Measurements from ENCODE around the gene MYOCOS.

Gene MYOCOS

DNA sequence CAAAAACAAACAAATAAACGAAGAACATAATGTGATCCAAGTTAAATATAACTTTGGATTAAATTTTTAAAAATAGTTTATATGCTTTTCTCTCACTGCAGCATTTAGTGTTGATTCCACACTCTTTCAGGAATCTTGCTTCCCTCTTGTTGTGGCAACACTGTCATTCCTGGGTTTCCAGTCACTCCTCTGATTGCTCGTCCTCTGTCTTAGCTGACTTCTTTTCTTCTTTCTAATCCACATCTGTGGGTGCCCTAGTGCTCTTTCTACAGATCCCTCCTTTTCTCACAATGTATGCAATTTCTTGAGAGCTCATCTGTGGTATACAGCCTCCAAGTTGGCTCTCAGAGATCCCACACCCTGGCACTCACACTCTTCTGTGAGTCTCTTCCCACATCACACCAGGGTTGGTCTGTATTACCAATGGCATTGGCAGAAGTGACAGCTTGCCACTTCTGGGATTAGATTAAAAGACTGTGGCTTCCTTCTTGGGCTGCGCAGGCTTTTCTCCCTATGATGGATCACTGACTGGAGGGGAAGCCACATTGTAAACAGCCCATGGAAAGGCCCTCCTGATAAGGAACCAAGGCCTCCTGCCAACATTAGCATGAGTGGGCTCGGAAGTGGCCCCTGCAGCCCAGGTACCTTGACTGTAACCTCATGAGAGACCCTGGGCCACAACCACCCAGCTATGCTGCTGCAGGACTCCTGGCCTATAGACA is 42.0 kb downstream of the MYOCOS start:
- DNase-seq: peak; percentile 17 to 27

DNA sequence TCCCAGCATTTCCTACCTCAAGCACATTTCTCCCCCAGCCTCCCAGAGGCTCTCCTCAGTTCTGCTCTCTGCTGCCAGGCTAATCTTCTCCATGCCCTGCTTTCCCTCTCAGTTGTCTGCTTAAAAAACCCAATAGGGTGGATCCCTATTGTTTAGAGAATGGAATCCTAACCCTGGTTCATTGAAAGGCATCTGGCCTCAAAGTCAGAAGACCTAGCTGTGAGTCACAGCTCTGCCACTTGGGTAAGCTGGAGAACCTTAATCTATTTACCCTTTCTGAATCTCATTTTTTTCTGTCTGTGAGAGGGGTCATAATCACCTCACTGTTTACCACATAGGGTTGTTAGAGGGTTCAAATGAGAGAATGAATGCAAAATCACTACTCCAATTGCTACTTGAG is 42.9 kb downstream of the MYOCOS start:
- no peak for DNase-seq

DNA sequence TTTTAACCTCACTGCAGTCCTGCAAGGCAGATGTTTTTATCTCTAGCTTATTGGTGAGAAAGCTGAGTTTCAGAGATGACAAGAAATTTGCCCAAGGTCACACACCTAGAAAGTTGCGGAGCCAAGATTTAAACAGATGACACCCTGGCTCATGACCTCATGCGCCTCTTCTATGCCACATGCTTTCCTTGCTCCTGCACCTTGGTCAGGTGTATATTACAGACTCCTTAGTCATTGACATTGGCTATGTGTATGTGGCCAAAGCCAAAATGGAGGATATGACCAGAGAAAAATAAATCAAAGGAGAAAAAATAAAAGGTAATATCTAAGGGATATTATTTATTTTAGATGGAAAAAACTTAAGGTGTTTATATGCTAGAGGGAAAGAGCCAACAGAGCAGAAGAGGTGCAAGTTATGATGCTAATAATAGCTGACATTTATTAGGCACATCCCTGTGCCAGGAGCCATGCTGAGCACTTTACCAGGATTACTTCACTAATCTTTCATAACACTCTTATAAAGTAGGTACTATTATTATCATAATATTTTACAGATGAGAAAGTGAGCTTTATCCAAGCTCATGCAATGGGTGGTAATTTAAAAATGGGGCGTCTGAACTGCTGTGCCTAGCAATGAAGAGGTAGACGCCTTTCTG is 44.2 kb downstream of the MYOCOS start:
- DNase-seq: no peak

DNA sequence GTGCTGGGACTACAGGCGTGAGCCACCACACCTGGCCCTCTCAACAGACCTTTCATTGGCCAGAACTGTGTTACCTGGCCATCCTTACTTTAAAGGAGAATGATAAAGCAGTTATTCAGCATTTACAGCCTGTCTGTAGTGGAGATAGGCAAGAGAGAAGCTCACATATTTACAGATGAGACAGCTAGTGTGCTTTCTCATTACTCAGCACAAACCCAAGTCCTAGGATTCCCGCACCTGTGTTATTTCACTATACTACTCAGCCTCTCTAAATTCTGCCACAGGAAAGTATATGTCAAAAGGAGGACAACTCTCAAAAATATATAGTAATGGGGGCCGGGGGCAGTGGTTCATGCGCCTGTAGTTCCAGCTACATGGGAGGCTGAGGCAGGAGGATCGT is 46.3 kb downstream of the MYOCOS start:
- DNase-seq: no peak

DNA sequence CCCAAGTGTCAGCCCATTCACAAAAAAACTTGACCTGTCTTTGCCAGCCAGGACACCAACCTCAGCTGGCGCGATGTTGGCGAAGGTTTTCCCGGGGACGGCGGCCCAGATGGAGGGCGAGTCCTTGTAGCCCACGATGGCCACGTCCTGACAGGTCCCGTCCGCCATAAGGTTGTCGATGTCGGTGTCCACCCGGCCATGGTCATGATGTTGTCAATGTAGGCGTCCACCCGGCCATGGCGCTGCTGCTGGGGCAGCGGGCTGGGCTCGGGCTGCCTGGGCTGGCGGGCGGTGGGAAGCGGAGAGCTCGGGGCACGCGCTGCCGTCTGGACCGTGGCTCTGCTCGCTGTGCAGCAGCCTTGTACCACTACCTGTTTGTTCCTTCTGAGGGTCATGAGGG is 48.7 kb downstream of the MYOCOS start:
- DNase-seq: no peak

DNA sequence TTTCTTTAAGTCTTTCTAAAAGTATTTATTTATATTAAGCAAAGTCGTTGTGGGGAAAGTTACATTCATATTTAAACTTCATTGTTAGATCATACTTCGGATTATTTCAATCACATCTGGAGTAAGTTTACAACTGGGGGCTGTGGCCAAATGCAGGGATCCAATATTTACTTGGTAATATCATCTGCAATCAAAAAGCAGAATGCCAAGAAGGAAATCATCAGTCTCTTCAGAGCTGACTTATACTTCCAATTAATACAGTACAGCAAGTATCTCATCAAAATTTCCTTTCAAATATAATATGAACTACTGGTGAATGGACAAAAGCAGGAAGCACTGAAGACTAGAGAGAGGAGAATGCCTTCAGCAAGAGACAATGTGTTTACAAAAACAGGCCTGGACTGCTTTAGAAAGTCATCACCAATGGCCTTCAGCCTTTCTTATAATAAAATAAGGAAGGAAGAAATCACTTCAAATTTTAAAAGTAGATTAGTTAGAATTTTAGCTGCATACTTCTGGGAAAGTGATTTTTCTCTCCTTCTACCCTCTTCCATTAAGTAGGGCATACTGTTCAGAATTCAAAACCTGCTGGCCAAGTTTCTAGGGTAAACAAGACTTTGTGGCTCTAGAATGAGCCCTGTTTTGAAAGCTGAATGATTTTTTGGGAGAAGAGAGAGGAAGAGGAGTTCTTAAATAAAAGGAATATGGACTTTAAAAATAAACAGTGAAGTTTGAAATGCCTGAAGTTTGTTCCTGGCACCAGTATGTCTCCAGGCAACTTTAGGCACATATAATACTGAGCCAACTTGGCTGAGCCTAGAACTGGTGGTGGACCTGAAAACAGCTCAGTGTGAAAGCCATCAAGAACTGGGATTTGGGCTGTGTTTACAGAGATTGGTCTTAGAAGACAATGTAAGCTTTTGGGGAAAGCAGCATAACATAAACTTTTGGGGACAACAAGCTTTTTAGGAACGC is 52.7 kb downstream of the MYOCOS start:
- DNase-seq: no peak
